ENCODE measurements around the gene FRRS1.

GRCh38 chr1:99705385-99705784, 61.0 kb downstream of the FRRS1 start:
- TF ChIP-seq ZNF610 (tag by site-specific recombination; IDR thresholded peaks at IDR 0.05; ENCODE audit: borderline replicate concordance), result no peak
- TF ChIP-seq ZNF362 (tag by site-specific recombination; IDR thresholded peaks at IDR 0.05), result no peak
- TF ChIP-seq ZNF768 (tag by site-specific recombination; IDR thresholded peaks at IDR 0.05), result no peak
- no peak for TF ChIP-seq CTCF (tag by site-specific recombination; IDR thresholded peaks at IDR 0.05)
- TF ChIP-seq KLF9 (tag by site-specific recombination; IDR thresholded peaks at IDR 0.05; ENCODE audit: low read depth), result no peak
- TF ChIP-seq ZBTB7A (tag by site-specific recombination; IDR thresholded peaks at IDR 0.05; ENCODE audit: low read depth), result no peak
- TF ChIP-seq ZNF654 (tag by site-specific recombination; IDR thresholded peaks at IDR 0.05; ENCODE audit: low read depth), result no peak
- TF ChIP-seq FEZF1 (tag by site-specific recombination; IDR thresholded peaks at IDR 0.05), result no peak
- no peak for TF ChIP-seq REST (tag by site-specific recombination; IDR thresholded peaks at IDR 0.05)
- TF ChIP-seq YY1 (tag by site-specific recombination; IDR thresholded peaks at IDR 0.05), result no peak
- TF ChIP-seq INSM2 (tag by site-specific recombination; IDR thresholded peaks at IDR 0.05), result no peak

Measured in HEK293 (cell line).